Kidney (tissue), 14 donors: Measurements from ENCODE around the gene RNF5. TPM values are rescaled to one million over a fixed set of nuclear protein-coding genes. Genes with fewer than 3 reads are reported as not detected.

Experiments used
- DNase-seq, 5 donors: peaks; one replicate each; pipeline ENCODE4 v3.0.0-alpha.2; 2013 to 2020
- FAIRE-seq: peaks from 2 replicates; lab custom pipeline; 2012; peaks lifted over from hg19 to GRCh38; lab: Jason Lieb, UNC
- H3K27ac ChIP-seq, 2 donors: one replicate each; pipeline ENCODE4 v1.7.0; 2013; ENCODE audit warnings: low read depth in 2 of 2, low read length in 2 of 2, inconsistent platforms in 1 of 2
- H3K27me3 ChIP-seq: one replicate; pipeline ENCODE4 v1.7.1; 2013; ENCODE audit warnings: low read length, inconsistent platforms; ENCODE audit not compliant: control insufficient read depth, insufficient read depth
- H3K36me3 ChIP-seq, 3 donors: one replicate each; pipeline versions ENCODE4 v1.7.0 to v1.7.1; 2013; ENCODE audit warnings: low read length in 3 of 3, control low read depth in 1 of 3, inconsistent platforms in 1 of 3; ENCODE audit not compliant: insufficient read depth in 3 of 3, control insufficient read depth in 2 of 3
- H3K4me1 ChIP-seq, 3 donors: one replicate each; pipeline versions ENCODE4 v1.7.0 to v1.7.1; 2013; ENCODE audit warnings: low read length in 3 of 3, inconsistent platforms in 1 of 3, low read depth in 1 of 3; ENCODE audit not compliant: control insufficient read depth in 2 of 3, insufficient read depth in 2 of 3
- H3K4me3 ChIP-seq, 3 donors: one replicate each; pipeline versions ENCODE4 v1.7.0 to v1.8.1; 2013; ENCODE audit warnings: low read length in 3 of 3, control low read depth in 1 of 3, inconsistent platforms in 1 of 3
- H3K9ac ChIP-seq, 3 donors: one replicate each; pipeline versions ENCODE4 v1.7.0 to v1.7.1; 2013; ENCODE audit warnings: low read length in 3 of 3, control low read depth in 1 of 3, inconsistent platforms in 1 of 3
- H3K9me3 ChIP-seq, 3 donors: one replicate each; pipeline versions ENCODE4 v1.7.0 to v1.7.1; 2013; ENCODE audit warnings: low read length in 3 of 3, control low read depth in 1 of 3, inconsistent platforms in 1 of 3; ENCODE audit not compliant: control insufficient read depth in 2 of 3, insufficient read depth in 1 of 3
- CTCF ChIP-seq: IDR thresholded peaks from 3 replicates; pipeline ENCODE4 v1.5.1; 2012; ENCODE audit warnings: mild to moderate bottlenecking, moderate library complexity, borderline replicate concordance; ENCODE audit not compliant: insufficient read depth; ENCODE audit errors: extremely low read depth
- intact Hi-C: fragments of 100-400 bp; cut with DNase I; formaldehyde crosslinking; loops from one replicate; pipeline ENCODE4 v1.11.1; 2022
- polyA plus RNA-seq: library from polyadenylated mRNA; stranded (reverse); fragments of 350-450 nt; fragmentation: Illumina TruSeq; extraction: RNeasy Lipid Tissue Mini Kit (QIAGEN cat#74804); gene quantifications from one replicate; pipeline ENCODE4 v1.2.3, GENCODE V29; 2014; ENCODE audit warnings: low read depth, low replicate concordance; ENCODE audit not compliant: insufficient read depth
- total RNA-seq: library from RNA; stranded (reverse); fragmentation: NEBNext Ultra II Directional; extraction: Animal tissue kit (Norgen Biotek cat#: 25700); gene quantifications from one replicate; pipeline ENCODE4 v1.2.1, GENCODE V29; 2021
- donor health status: control.
- donor health status: control.
- donor health status: control.
- donor health status: control.
- donor health status: control.
- donor health status: DM: yes; HTN: yes; CAD: no.
- donor health status: Normal renal cell carcinoma (clear cell type).

The RNF5 gene
- total and polyA plus RNA-seq, 2 donors from 2014 or later: 74.1 to 208 TPM

GRCh38 chr6:32153564-32154513 lies 24.4 kb upstream of the RNF5 start, which contains the start of gene PPT2:
TSS of gene PPT2 (plus strand) at chr6:32154141. CDS start at chr6:32154595, 454 bp downstream.
- Histone ChIP-seq H3K9me3 (no peaks in the 10 kb centered on the region), H3K4me1 (peaks cover 4 to 20% (median 13%) of the 10 kb centered on the region in 3 donors), H3K36me3 (peaks cover 5 to 22% (median 12%) of the 10 kb centered on the region in 3 donors), H3K4me3 (peak within 1 kb of the TSS; percentile 89 to 99 (median 96)), H3K9ac (peak within 1 kb of the TSS; percentile 82 to 91 (median 83)), H3K27ac (peak within 1 kb of the TSS; percentile 88 to 98), H3K27me3 (no peaks in the 10 kb centered on the region)
- FAIRE-seq: no peak
- DNase-seq: peak; percentile 95 to 98 (median 97)
- TF ChIP-seq CTCF: peak; percentile 1
- intact Hi-C loops: no loop called here

- Histone ChIP-seq H3K9me3 (no peaks in the 10 kb centered on the region), H3K4me3 (peak overlapping the region; percentile 89 to 99 (median 96)), H3K36me3 (peaks cover 5 to 22% (median 12%) of the 10 kb centered on the region in 3 donors), H3K9ac (peak overlapping the region; percentile 82 to 91 (median 83)), H3K27ac (peak overlapping the region; percentile 88 to 98), H3K4me1 (peaks cover 4 to 20% (median 13%) of the 10 kb centered on the region in 3 donors), H3K27me3 (no peaks in the 10 kb centered on the region)
- intact Hi-C loops: no loop called here
- no peak for FAIRE-seq
- peak; percentile 59 for TF ChIP-seq CTCF
- peak; percentile 84 to 93 (median 90) for DNase-seq
Observed at GRCh38 chr6:32154514-32155161, 23.6 kb upstream of the RNF5 start.

GRCh38 chr6:32156891-32157290 lies 21.3 kb upstream of the RNF5 start:
- H3K9me3 ChIP-seq: no peaks in the 10 kb centered on the region
- H3K4me1 ChIP-seq: peaks cover 4 to 20% (median 13%) of the 10 kb centered on the region in 3 donors
- H3K4me3 ChIP-seq: no peak overlapping the region
- FAIRE-seq (no peak), DNase-seq (no peak)
- H3K27me3 ChIP-seq: no peaks in the 10 kb centered on the region
- no peak overlapping the region for H3K27ac ChIP-seq
- TF ChIP-seq CTCF: no peak
- H3K36me3 ChIP-seq: peaks cover 5 to 22% (median 12%) of the 10 kb centered on the region in 3 donors
- no peak overlapping the region for H3K9ac ChIP-seq
- intact Hi-C loops: no loop called here
